SJCRH30 (cell line): ENCODE measurements around the gene SART1. TPM values are rescaled to one million over a fixed set of nuclear protein-coding genes. Genes with fewer than 3 reads are reported as not detected.
A peak's percentile ranks its signal among the peaks of the same experiment; 100 is the strongest.

ENCODE experiments used
- DNase-seq, 2 experiments: peaks; one replicate each; pipeline ENCODE4 v3.0.0-alpha.2; 2015 to 2020
- H3K27ac ChIP-seq: fragments of 250-450 bp; sonication (Bioruptor Pico); 2 replicates; pipeline ENCODE4 v1.5.1; 2020; ENCODE audit warnings: mild to moderate bottlenecking, moderate library complexity
- H3K27me3 ChIP-seq: fragments of 250-450 bp; sonication (Bioruptor Pico); 2 replicates; pipeline ENCODE4 v1.5.1; 2020; ENCODE audit warnings: mild to moderate bottlenecking, moderate library complexity
- H3K36me3 ChIP-seq: fragments of 250-450 bp; sonication (Bioruptor Pico); 2 replicates; pipeline ENCODE4 v1.5.1; 2020; ENCODE audit warnings: mild to moderate bottlenecking, moderate library complexity
- H3K4me1 ChIP-seq: fragments of 250-450 bp; sonication (Bioruptor Pico); 2 replicates; pipeline ENCODE4 v1.5.1; 2020; ENCODE audit warnings: mild to moderate bottlenecking, moderate library complexity
- H3K4me3 ChIP-seq: fragments of 250-450 bp; sonication (Bioruptor Pico); 2 replicates; pipeline ENCODE4 v1.5.1; 2020; ENCODE audit warnings: mild to moderate bottlenecking, moderate library complexity
- H3K9me3 ChIP-seq: fragments of 250-450 bp; sonication (Bioruptor Pico); replicated peaks from 2 replicates; pipeline ENCODE4 v1.5.1; 2020; ENCODE audit warnings: mild to moderate bottlenecking, moderate library complexity
- total RNA-seq: library from RNA; depleted of rRNA; stranded (reverse); fragments of >200 nt; shearing (Covaris generic); gene quantifications from 2 replicates; pipeline ENCODE4 v1.2.3, GENCODE V29; 2014; rRNA removed

SART1 gene
- 52.3 and 63.5 TPM in 2 replicates for total RNA-seq

GRCh38 chr11:65961267-65962140, at the start of gene SART1:
Gene SART1 (plus strand): TSS chr11:65961734. CDS start chr11:65961781, 47 bp downstream.
- no peaks in the 10 kb centered on the region for H3K9me3 ChIP-seq
- H3K27me3 ChIP-seq = no peaks in the 10 kb centered on the region
- peaks cover 6% of the 10 kb centered on the region for H3K4me1 ChIP-seq
- DNase-seq = peak; percentile 99
- H3K27ac ChIP-seq = peak within 1 kb of the TSS; percentile 88
- peak within 1 kb of the TSS; percentile 99 for H3K4me3 ChIP-seq
- peaks cover 23% of the 10 kb centered on the region for H3K36me3 ChIP-seq

DNA sequence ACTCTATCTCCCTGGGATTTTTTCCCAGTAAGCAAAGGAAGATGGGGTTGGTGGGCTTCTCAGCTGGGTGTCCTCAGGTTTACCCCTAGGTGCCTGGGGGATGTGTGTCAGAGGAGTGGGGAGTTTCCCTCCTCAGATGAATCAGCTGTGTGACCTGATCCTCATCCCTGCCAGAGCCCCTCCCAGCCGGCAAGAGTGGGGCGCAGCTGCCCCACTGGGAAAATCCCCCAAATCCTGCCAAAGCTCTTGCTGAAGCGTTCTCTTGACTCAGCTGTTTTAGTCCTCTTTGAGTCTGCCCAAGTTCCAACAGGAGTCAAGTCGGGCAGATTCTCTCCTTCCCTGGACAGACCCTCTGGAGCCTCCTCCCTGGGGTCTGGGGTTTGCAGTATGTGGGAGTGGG, 48.7 kb upstream of the SART1 start:
- Histone ChIP-seq H3K9me3 (no peaks in the 10 kb centered on the region), H3K36me3 (no peaks in the 10 kb centered on the region), H3K4me1 (peaks cover 55% of the 10 kb centered on the region), H3K27me3 (no peaks in the 10 kb centered on the region), H3K27ac (peak overlapping the region; percentile 61), H3K4me3 (no peak overlapping the region)
- peak; percentile 76 to 79 for DNase-seq

DNA sequence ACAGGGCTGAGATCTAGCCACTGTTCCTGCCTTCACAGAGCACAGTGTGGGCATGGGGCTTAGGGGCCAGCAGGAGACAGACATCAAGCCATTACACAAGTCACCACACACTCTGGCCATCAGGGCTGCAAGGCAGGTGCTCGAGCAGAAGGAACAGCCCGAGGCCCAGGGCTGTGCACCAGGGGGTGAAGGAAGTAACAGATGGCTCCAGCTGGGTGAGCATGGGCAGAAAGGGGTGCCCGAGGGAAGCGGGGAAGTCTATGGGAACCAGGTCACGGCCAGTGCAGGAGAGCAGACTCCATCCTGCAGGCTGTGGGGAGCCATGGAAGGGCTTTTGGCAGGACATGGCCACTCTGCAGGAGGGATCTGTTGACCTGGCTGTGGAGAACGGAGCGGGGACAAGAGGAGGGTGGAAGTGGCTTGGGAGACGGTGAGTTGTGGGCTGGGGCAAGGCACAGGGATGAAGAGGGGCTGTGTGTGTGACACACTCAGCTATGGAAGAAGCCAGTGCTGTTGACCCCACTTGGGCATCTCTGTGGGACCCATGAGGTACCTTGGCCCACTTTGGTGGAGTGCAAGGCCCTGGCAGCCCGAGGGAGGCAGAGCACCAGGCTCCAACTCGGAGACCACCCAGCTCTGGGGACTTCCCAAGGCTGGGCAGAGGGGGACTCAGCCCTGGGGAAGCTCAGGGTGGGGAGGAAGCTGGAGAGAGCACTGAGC, 46.3 kb upstream of the SART1 start:
- H3K4me3 ChIP-seq = no peak overlapping the region
- no peaks in the 10 kb centered on the region for H3K36me3 ChIP-seq
- H3K4me1 ChIP-seq = peaks cover 56% of the 10 kb centered on the region
- DNase-seq = peak; percentile 54 to 63
- no peaks in the 10 kb centered on the region for H3K9me3 ChIP-seq
- no peaks in the 10 kb centered on the region for H3K27me3 ChIP-seq
- H3K27ac ChIP-seq = peak overlapping the region; percentile 71

DNA sequence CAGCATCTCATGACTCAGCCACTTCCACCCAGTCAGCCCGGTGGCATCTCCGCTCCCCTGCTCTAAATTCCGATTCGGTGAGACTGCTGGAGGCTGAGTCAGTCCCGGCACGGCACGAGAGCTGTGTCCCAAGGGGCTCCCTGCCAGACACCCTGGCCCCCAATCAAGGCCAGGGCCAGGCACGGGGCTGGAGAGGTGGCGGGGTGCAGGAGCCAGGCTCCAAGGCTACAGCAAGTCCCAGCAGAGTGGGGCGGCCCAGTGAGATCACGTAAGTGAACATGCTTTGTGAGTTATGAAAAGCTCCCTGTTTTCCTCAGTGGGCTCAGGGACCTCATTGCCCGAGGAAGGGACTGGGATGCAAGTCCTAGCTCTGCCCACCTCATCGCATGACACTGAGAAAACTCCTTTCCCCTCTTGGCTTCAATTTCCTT, 45.7 kb upstream of the SART1 start:
- no peaks in the 10 kb centered on the region for H3K9me3 ChIP-seq
- DNase-seq = peak; percentile 81 to 91
- H3K27ac ChIP-seq = peak overlapping the region; percentile 71
- H3K4me1 ChIP-seq = peaks cover 56% of the 10 kb centered on the region
- H3K4me3 ChIP-seq = peak overlapping the region; percentile 16
- no peaks in the 10 kb centered on the region for H3K27me3 ChIP-seq
- H3K36me3 ChIP-seq = no peaks in the 10 kb centered on the region

DNA sequence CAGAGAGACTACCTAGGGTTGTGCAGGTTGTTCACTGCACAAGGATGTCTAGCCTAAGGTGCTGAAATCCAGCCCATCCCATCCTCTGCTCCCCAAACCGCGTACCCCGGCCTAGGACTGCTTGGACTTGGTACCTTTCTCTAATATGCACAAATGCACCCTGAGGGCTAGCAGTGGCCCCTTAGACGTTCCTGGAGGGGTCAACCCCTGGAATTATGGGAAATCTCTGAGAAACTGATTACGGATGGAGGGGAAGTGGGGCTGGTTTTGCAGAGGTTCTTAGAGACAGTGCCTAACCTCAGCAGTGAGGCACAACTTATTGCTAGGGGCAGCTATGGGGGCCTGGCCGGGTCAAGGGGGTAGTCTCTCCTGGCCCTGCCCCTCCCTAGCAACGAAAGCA, 45.1 kb upstream of the SART1 start:
- H3K27ac ChIP-seq = peak overlapping the region; percentile 71
- H3K4me1 ChIP-seq = peaks cover 53% of the 10 kb centered on the region
- H3K27me3 ChIP-seq = no peaks in the 10 kb centered on the region
- no peak for DNase-seq
- H3K4me3 ChIP-seq = no peak overlapping the region; the same call in 1 of the 2 replicates
- H3K36me3 ChIP-seq = no peaks in the 10 kb centered on the region
- H3K9me3 ChIP-seq = no peaks in the 10 kb centered on the region

- Histone ChIP-seq H3K27me3 (no peaks in the 10 kb centered on the region), H3K27ac (no peak overlapping the region), H3K4me3 (no peak overlapping the region), H3K36me3 (no peaks in the 10 kb centered on the region), H3K9me3 (no peaks in the 10 kb centered on the region), H3K4me1 (peaks cover 47% of the 10 kb centered on the region)
- no peak for DNase-seq
Measured at GRCh38 chr11:65917077-65917433, 44.5 kb upstream of the SART1 start.

DNA sequence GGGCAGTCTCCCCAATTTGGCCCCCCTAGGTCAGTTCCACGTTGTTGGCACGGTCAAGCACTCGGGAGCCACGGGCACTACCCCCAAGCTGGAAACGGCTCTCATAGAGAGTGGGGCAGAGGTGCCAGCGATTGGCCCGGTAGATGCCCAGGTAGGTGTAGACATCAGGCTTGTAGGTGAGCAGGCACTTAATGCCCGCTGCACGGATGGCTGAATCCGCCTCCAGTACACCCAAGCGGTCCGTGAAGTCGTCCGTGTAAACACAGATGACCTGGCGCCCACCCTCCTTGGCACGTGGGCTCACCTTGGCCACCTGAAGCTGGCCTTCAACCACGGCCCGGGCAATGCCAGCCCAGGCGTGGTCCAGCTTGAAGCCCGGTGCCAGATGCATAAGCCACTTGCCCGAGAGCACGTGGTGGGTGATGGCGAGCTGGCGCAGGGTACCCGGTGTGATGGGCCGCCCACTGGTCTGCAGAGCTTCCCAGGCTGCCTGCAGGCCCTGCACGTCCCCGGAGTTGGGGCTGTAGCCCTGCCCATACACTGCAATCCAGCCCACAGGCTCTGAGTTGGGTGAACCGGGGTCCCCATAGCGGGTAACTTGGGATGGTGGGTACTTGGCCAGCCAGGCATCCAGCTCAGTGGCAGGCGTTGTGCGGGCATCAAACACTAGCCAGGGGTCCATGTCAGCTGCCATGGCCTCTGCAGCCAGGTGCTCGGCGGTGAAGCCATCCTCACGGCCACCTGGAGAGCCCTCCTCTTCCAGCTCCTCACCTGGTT, 43.9 kb upstream of the SART1 start:
- Histone ChIP-seq H3K4me3 (peak overlapping the region; percentile 87), H3K4me1 (peaks cover 41% of the 10 kb centered on the region), H3K27ac (no peak overlapping the region), H3K36me3 (no peaks in the 10 kb centered on the region), H3K27me3 (no peaks in the 10 kb centered on the region), H3K9me3 (no peaks in the 10 kb centered on the region)
- DNase-seq = no peak

- no peaks in the 10 kb centered on the region for H3K36me3 ChIP-seq
- H3K27me3 ChIP-seq = no peaks in the 10 kb centered on the region
- no peaks in the 10 kb centered on the region for H3K9me3 ChIP-seq
- peak; percentile 51 to 52 for DNase-seq
- H3K4me1 ChIP-seq = peaks cover 33% of the 10 kb centered on the region
- H3K4me3 ChIP-seq = peak within 1 kb of the TSS; percentile 87
- peak within 1 kb of the TSS; percentile 70 for H3K27ac ChIP-seq
Measured at GRCh38 chr11:65918211-65919140, 43.1 kb upstream of the SART1 start, which contains the start of gene C11orf68. Gene C11orf68 (minus strand): TSS chr11:65919062. CDS start chr11:65919031, 31 bp downstream.

DNA sequence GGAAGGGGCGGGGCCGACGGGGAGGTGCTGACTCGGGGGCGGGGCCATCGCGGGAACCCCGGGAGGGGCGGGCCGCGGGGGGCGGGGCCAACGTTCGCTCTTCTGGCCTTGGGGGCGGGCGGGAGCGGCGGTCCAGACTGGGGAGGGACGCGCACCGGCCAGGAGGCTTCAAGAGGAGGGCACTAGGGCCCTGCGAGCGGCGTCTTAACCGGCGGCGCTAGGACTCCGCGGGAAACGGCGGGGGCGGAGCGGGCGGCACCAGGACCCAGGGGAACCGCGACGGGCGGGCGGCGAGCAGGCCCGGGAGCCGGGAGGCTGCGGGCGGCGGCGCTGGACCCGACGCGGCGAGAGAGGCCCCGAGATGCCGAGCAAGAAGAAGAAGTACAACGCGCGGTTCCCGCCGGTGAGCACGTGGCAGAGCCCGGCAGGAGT, 42.4 kb upstream of the SART1 start, which contains the start of gene DRAP1:
Gene DRAP1, plus strand, starts transcription at position 286 of the 432 bp plus-strand sequence. Its CDS starts 76 bp downstream, at position 362.
- Histone ChIP-seq H3K27ac (peak within 1 kb of the TSS; percentile 70), H3K9me3 (no peaks in the 10 kb centered on the region), H3K4me3 (peak within 1 kb of the TSS; percentile 87), H3K27me3 (no peaks in the 10 kb centered on the region), H3K36me3 (no peaks in the 10 kb centered on the region), H3K4me1 (peaks cover 27% of the 10 kb centered on the region)
- peak; percentile 99 for DNase-seq

DNA sequence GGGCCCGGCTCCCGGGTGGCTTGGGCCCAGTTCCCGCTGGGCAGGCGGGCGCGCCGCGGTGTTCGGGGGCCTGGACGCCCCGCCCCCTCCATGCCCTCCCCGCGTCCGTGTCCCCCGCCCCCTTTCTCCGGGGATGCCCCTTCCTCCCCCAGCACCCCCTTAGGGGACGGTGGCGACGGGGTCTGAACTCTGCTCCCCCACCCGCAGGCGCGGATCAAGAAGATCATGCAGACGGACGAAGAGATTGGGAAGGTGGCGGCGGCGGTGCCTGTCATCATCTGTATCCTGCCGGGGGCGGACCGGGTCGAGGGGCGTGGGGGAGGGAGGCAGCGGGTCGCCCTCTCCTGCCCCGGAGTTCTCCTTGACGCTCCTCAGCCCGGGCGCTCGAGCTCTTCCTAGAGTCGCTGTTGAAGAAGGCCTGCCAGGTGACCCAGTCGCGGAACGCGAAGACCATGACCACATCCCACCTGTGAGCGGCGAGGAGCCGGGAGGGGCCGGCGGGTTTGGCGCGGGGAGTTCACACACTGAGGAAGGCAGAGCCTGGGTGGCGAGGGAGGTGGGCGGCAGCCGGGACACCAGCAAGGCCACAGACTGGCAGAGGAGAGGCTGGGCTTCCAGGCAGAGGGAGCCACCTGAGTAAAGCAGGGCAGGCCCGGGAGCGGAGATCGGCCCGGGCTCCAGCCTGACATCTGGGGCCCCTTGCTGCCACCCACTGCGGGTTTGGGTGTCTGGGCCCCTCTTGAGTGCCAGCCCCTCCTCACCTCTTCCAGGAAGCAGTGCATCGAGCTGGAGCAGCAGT, 41.8 kb upstream of the SART1 start:
- H3K4me1 ChIP-seq = peaks cover 24% of the 10 kb centered on the region
- no peaks in the 10 kb centered on the region for H3K27me3 ChIP-seq
- no peak overlapping the region; the same call in 1 of the 2 replicates for H3K27ac ChIP-seq
- H3K36me3 ChIP-seq = no peaks in the 10 kb centered on the region
- no peak for DNase-seq
- H3K9me3 ChIP-seq = no peaks in the 10 kb centered on the region
- peak overlapping the region; percentile 84 for H3K4me3 ChIP-seq

DNA sequence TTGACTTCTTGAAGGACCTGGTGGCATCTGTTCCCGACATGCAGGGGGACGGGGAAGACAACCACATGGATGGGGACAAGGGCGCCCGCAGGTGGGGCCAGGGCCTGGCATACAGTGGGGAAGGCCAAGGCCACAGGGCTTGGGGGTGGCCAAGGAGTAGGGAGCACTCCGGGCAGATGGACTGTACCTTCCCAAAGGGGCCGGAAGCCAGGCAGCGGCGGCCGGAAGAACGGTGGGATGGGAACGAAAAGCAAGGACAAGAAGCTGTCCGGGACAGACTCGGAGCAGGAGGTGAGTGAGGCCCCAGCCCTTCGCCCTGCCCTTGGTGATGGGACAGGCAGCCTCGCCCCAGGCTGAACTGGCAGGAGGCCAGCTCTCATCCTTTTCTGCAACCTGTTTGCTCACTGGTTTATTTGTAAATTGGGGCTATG, 41.1 kb upstream of the SART1 start:
- H3K4me3 ChIP-seq = peak overlapping the region; percentile 84
- H3K4me1 ChIP-seq = peaks cover 18% of the 10 kb centered on the region
- no peaks in the 10 kb centered on the region for H3K36me3 ChIP-seq
- H3K27me3 ChIP-seq = no peaks in the 10 kb centered on the region
- H3K27ac ChIP-seq = no peak overlapping the region
- DNase-seq = no peak
- H3K9me3 ChIP-seq = no peaks in the 10 kb centered on the region

GRCh38 chr11:65921033-65921555, 40.4 kb upstream of the SART1 start:
- Histone ChIP-seq H3K4me3 (no peak overlapping the region), H3K9me3 (no peaks in the 10 kb centered on the region), H3K27me3 (no peaks in the 10 kb centered on the region), H3K4me1 (peaks cover 13% of the 10 kb centered on the region; the same call in 1 of the 2 replicates), H3K27ac (no peak overlapping the region), H3K36me3 (no peaks in the 10 kb centered on the region)
- DNase-seq = no peak

DNA sequence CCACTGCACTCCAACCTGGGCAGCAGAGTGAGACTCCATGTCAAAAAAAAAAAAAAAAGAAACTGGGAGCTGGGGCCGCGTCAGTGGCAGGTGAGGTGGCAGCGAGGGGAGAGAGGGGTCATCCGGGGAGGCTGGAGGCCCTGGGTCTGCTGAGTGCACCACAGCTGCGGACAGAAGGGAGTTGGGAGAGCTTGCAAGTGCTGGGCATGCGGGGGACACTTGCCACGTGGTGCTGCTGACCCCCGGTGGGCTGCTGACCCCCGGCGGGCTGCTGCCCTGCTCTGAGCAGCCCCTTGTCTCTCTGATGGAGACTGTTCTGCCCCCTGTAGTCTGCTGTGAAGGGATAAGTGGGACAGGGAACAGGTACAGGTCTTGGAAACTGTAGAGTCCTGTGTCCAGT, 39.7 kb upstream of the SART1 start:
- H3K27me3 ChIP-seq = no peaks in the 10 kb centered on the region
- H3K27ac ChIP-seq = no peak overlapping the region
- H3K9me3 ChIP-seq = no peaks in the 10 kb centered on the region
- H3K36me3 ChIP-seq = no peaks in the 10 kb centered on the region
- no peak overlapping the region for H3K4me3 ChIP-seq
- peaks cover 5% of the 10 kb centered on the region; the same call in 1 of the 2 replicates for H3K4me1 ChIP-seq
- DNase-seq = no peak
